Activated T-helper 1 cell treated with anti-CD3 and anti-CD28 coated beads, Interleukin-12 subunit alpha, Interleukin-12 subunit beta, Interleukin-2, Interleukin-4 antibody, amounts not matched to agents 30 ng/mL and 10 ng/mL and 1 ng/mL, durations not matched to agents 14 hours and 24 hours and 36 hours (primary cell): ENCODE results near the gene C1QTNF2. TPM values are rescaled to one million over a fixed set of nuclear protein-coding genes. Genes with fewer than 3 reads are reported as not detected.

ENCODE experiments used
- DNase-seq: peaks from one replicate; pipeline ENCODE4 v3.0.0; 2021; ENCODE audit warnings: low spot score
- H3K27ac Mint-ChIP-seq: one replicate; pipeline ENCODE4 v1.8.0; 2021; ENCODE audit warnings: mild to moderate bottlenecking, mixed read lengths
- H3K27me3 Mint-ChIP-seq: one replicate; pipeline ENCODE4 v1.8.0; 2022; ENCODE audit warnings: mild to moderate bottlenecking, moderate library complexity, mixed read lengths; ENCODE audit not compliant: insufficient read depth
- H3K36me3 Mint-ChIP-seq: one replicate; pipeline ENCODE4 v1.8.0; 2021; ENCODE audit warnings: low read depth, mixed read lengths
- H3K4me1 Mint-ChIP-seq: one replicate; pipeline ENCODE4 v1.8.0; 2021; ENCODE audit warnings: low read depth, mixed read lengths
- H3K4me3 Mint-ChIP-seq: one replicate; pipeline ENCODE4 v1.8.0; 2021; ENCODE audit warnings: mild to moderate bottlenecking, moderate library complexity, mixed read lengths
- H3K9me3 Mint-ChIP-seq: one replicate; pipeline ENCODE4 v1.8.0; 2021; ENCODE audit warnings: mixed read lengths
- intact Hi-C: fragments of 100-400 bp; cut with micrococcal nuclease; formaldehyde crosslinking; loops from one replicate; pipeline ENCODE4 v1.15.1; 2024
- total RNA-seq: library from RNA; stranded (reverse); gene quantifications from 2 replicates; pipeline ENCODE4 v1.2.3, GENCODE V29; 2022

The C1QTNF2 gene
- total RNA-seq, 1 donor from 2014 or later: not detected

GRCh38 chr5:160303690-160304089 is 66.7 kb downstream of the C1QTNF2 start:
- no peaks in the 10 kb centered on the region for H3K36me3 Mint-ChIP-seq
- H3K4me1 Mint-ChIP-seq: no peaks in the 10 kb centered on the region
- peaks cover 4% of the 10 kb centered on the region for H3K27me3 Mint-ChIP-seq
- no peak overlapping the region for H3K4me3 Mint-ChIP-seq
- intact Hi-C loops: no loop called here
- DNase-seq: no peak
- H3K9me3 Mint-ChIP-seq: no peaks in the 10 kb centered on the region
- no peak overlapping the region for H3K27ac Mint-ChIP-seq

- Mint-ChIP-seq H3K27ac (no peak overlapping the region), H3K27me3 (peaks cover 2% of the 10 kb centered on the region), H3K9me3 (no peaks in the 10 kb centered on the region), H3K4me1 (no peaks in the 10 kb centered on the region), H3K4me3 (no peak overlapping the region), H3K36me3 (no peaks in the 10 kb centered on the region)
- intact Hi-C loops: no loop called here
- DNase-seq: no peak
Observed at GRCh38 chr5:160298189-160298588, 72.2 kb downstream of the C1QTNF2 start.

DNA sequence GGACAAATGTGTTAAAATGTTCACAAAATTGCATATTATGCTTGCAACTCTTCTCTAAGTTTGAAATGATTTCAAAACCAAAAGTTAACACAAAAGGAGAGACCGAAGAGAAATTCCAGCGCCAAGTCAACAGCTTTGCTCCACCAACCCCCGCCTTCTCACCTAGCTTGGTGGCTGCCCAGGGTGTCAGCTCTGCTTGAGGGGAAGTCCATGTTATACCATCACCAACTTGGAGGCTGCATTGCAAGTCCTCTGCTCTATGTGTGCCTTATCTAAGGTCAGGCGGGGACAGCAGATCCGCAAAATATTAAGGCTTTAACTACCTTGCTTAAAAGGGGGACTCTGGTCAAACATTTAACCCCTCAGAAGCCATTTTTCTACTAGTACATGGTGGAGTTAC is 72.7 kb downstream of the C1QTNF2 start:
- H3K4me3 Mint-ChIP-seq: no peak overlapping the region

More for the DNA sequence above, 72.7 kb downstream of the C1QTNF2 start:
- H3K27ac Mint-ChIP-seq: no peak overlapping the region
- DNase-seq: no peak
- intact Hi-C loops: no loop called here
- H3K36me3 Mint-ChIP-seq: no peaks in the 10 kb centered on the region
- H3K27me3 Mint-ChIP-seq: peaks cover 2% of the 10 kb centered on the region
- H3K4me1 Mint-ChIP-seq: no peaks in the 10 kb centered on the region
- no peaks in the 10 kb centered on the region for H3K9me3 Mint-ChIP-seq

Other genes with a start within 250 kb of the C1QTNF2 start
- gene FABP6, start 141.1 kb downstream of the C1QTNF2 start, total RNA-seq: not detected in 2 replicates
- not detected in 2 replicates for gene CCNJL, start 58.1 kb downstream of the C1QTNF2 start, total RNA-seq
- 0.65 and 0.98 TPM in 2 replicates for gene FAM200C, start 29.4 kb upstream of the C1QTNF2 start, total RNA-seq
- 37.4 and 47.4 TPM in 2 replicates for gene SLU7, start 48.5 kb upstream of the C1QTNF2 start, total RNA-seq
- 69.9 and 75.5 TPM in 2 replicates for gene PTTG1, start 51.2 kb upstream of the C1QTNF2 start, total RNA-seq